HEK293 (cell line): ENCODE results near the gene SLC9A9.
"Not testable (repeated sequence)": the region's sequence is repeated elsewhere in the genome, so short reads cannot be mapped to it uniquely, and the experiment has no call there.

Experiments
- CTCF ChIA-PET: fragments of 350-600 bp; formaldehyde crosslinking; extraction: SDS; loops from one replicate; lab custom pipeline; 2021; ENCODE audit warnings: antibody characterized with exemption; lab: Yijun Ruan, JAX
- POLR2A ChIA-PET: fragments of 300-600 bp; formaldehyde crosslinking; extraction: SDS; loops from one replicate; lab custom pipeline; 2020; ENCODE audit warnings: antibody characterized with exemption, inconsistent platforms; lab: Yijun Ruan, JAX
- H3K27ac ChIP-seq: fragments of 200-500 bp; sonication (Bioruptor generic); 2 replicates; pipeline ENCODE4 v1.5.1; 2014; ENCODE audit warnings: low read depth, low read length, control low read depth, inconsistent platforms; ENCODE audit errors: extremely low read depth
- H3K36me3 ChIP-seq, 2 experiments: fragments of 200-500 bp in 1 of 2; sonication (Bioruptor generic) in 1 of 2; 1 replicate in 1 of 2; 2 replicates in 1 of 2; pipeline ENCODE4 v1.5.1; 2014 to 2017; ENCODE audit warnings: inconsistent platforms in 2 of 2, low read length in 2 of 2; ENCODE audit not compliant: control insufficient read depth in 2 of 2, insufficient read depth in 1 of 2
- H3K4me1 ChIP-seq: fragments of 200-500 bp; sonication (Bioruptor generic); 2 replicates; pipeline ENCODE4 v1.5.1; 2014; ENCODE audit warnings: mild to moderate bottlenecking, low read length, inconsistent platforms; ENCODE audit not compliant: control insufficient read depth, insufficient read depth
- H3K4me3 ChIP-seq: 2 replicates; pipeline ENCODE4 v1.5.1; 2011; ENCODE audit warnings: low read depth, mild to moderate bottlenecking, control low read depth, low read length, moderate library complexity
- H3K9me3 ChIP-seq: fragments of 200-500 bp; sonication (Bioruptor generic); 2 replicates; pipeline ENCODE4 v1.5.1; 2014; ENCODE audit warnings: low read depth, low read length, inconsistent platforms; ENCODE audit not compliant: control insufficient read depth, insufficient read depth
- KLF10 ChIP-seq: fragments of 450-650 bp; IDR thresholded peaks from 2 replicates; pipeline ENCODE4 v1.5.1; 2018; ENCODE audit warnings: missing biosample characterization, mild to moderate bottlenecking, missing genetic modification characterization
- REPIN1 ChIP-seq: fragments of 450-650 bp; formaldehyde crosslinking; IDR thresholded peaks from 2 replicates; pipeline ENCODE4 v1.5.1; 2017; ENCODE audit warnings: missing biosample characterization, missing genetic modification characterization, low read depth
- TRIM28 ChIP-seq: IDR thresholded peaks from 2 replicates; pipeline ENCODE4 v1.6.1; 2011; ENCODE audit warnings: low read length, control low read depth, borderline replicate concordance
- YY2 ChIP-seq: fragments of 450-650 bp; formaldehyde crosslinking; IDR thresholded peaks from 2 replicates; pipeline ENCODE4 v1.5.1; 2016; ENCODE audit warnings: missing biosample characterization, missing genetic modification characterization
- ZBTB8A ChIP-seq: fragments of 450-650 bp; formaldehyde crosslinking; IDR thresholded peaks from 2 replicates; pipeline ENCODE4 v1.5.1; 2016; ENCODE audit warnings: missing biosample characterization, missing genetic modification characterization
- ZNF16 ChIP-seq: fragments of 450-650 bp; formaldehyde crosslinking; IDR thresholded peaks from 2 replicates; pipeline ENCODE4 v1.5.1; 2016; ENCODE audit warnings: low read depth, missing biosample characterization, missing genetic modification characterization
- ZNF19 ChIP-seq: fragments of 450-650 bp; formaldehyde crosslinking; IDR thresholded peaks from 2 replicates; pipeline ENCODE4; 2016; ENCODE audit warnings: missing biosample characterization, missing genetic modification characterization, low read depth
- ZNF2 ChIP-seq: fragments of 450-650 bp; formaldehyde crosslinking; IDR thresholded peaks from 2 replicates; pipeline ENCODE4 v1.5.1; 2016; ENCODE audit warnings: missing biosample characterization, missing genetic modification characterization
- ZNF248 ChIP-seq: fragments of 450-650 bp; formaldehyde crosslinking; IDR thresholded peaks from 2 replicates; pipeline ENCODE4 v1.5.1; 2017; ENCODE audit warnings: missing biosample characterization, missing genetic modification characterization
- ZNF324 ChIP-seq: fragments of 450-650 bp; formaldehyde crosslinking; IDR thresholded peaks from 2 replicates; pipeline ENCODE4 v1.5.1; 2016; ENCODE audit warnings: missing biosample characterization, missing genetic modification characterization
- ZNF37A ChIP-seq: fragments of 450-650 bp; IDR thresholded peaks from 2 replicates; pipeline ENCODE4 v1.5.1; 2018; ENCODE audit warnings: missing biosample characterization, missing genetic modification characterization
- ZNF404 ChIP-seq: fragments of 450-650 bp; formaldehyde crosslinking; IDR thresholded peaks from 2 replicates; pipeline ENCODE4 v1.5.1; 2017; ENCODE audit warnings: missing biosample characterization, missing genetic modification characterization
- ZNF416 ChIP-seq: fragments of 450-650 bp; formaldehyde crosslinking; IDR thresholded peaks from 2 replicates; pipeline ENCODE4 v1.5.1; 2016; ENCODE audit warnings: missing biosample characterization, missing genetic modification characterization
- ZNF433 ChIP-seq: fragments of 450-650 bp; formaldehyde crosslinking; IDR thresholded peaks from 2 replicates; pipeline ENCODE4 v1.5.1; 2016; ENCODE audit warnings: missing biosample characterization, missing genetic modification characterization, low read depth
- ZNF558 ChIP-seq: fragments of 450-650 bp; formaldehyde crosslinking; IDR thresholded peaks from 2 replicates; pipeline ENCODE4 v1.5.1; 2016; ENCODE audit warnings: missing biosample characterization, missing genetic modification characterization
- ZNF664 ChIP-seq: fragments of 450-650 bp; formaldehyde crosslinking; IDR thresholded peaks from 2 replicates; pipeline ENCODE4 v1.5.1; 2016; ENCODE audit warnings: missing biosample characterization, missing genetic modification characterization
- ZNF791 ChIP-seq: fragments of 450-650 bp; formaldehyde crosslinking; IDR thresholded peaks from 2 replicates; pipeline ENCODE4 v1.5.1; 2016; ENCODE audit warnings: missing biosample characterization, missing genetic modification characterization
- ZNF792 ChIP-seq: fragments of 450-650 bp; formaldehyde crosslinking; IDR thresholded peaks from 2 replicates; pipeline ENCODE4 v1.5.1; 2016; ENCODE audit warnings: missing biosample characterization, missing genetic modification characterization
- ZNF837 ChIP-seq: fragments of 450-650 bp; formaldehyde crosslinking; IDR thresholded peaks from 2 replicates; pipeline ENCODE4 v1.5.1; 2016; ENCODE audit warnings: missing biosample characterization, missing genetic modification characterization
- TF ChIP-seq, protein P1 (sequence below): fragments of 450-650 bp; formaldehyde crosslinking; IDR thresholded peaks from 2 replicates; pipeline ENCODE4 v1.5.1; 2016; ENCODE audit warnings: missing biosample characterization, missing genetic modification characterization
- TF ChIP-seq, protein P2 (sequence below): fragments of 450-650 bp; formaldehyde crosslinking; IDR thresholded peaks from 2 replicates; pipeline ENCODE4 v1.5.1; 2016; ENCODE audit warnings: missing biosample characterization, missing genetic modification characterization
- TF ChIP-seq, protein P3 (sequence below): fragments of 450-650 bp; formaldehyde crosslinking; IDR thresholded peaks from 2 replicates; pipeline ENCODE4 v1.5.1; 2017; ENCODE audit warnings: missing biosample characterization, missing genetic modification characterization
- TF ChIP-seq, protein P4 (sequence below): fragments of 450-650 bp; formaldehyde crosslinking; IDR thresholded peaks from 2 replicates; pipeline ENCODE4 v1.5.1; 2016; ENCODE audit warnings: missing biosample characterization, missing genetic modification characterization
- TF ChIP-seq, protein P5 (sequence below): fragments of 450-650 bp; formaldehyde crosslinking; IDR thresholded peaks from 2 replicates; pipeline ENCODE4 v1.5.1; 2017; ENCODE audit warnings: missing biosample characterization, missing genetic modification characterization

Gene SLC9A9

DNA sequence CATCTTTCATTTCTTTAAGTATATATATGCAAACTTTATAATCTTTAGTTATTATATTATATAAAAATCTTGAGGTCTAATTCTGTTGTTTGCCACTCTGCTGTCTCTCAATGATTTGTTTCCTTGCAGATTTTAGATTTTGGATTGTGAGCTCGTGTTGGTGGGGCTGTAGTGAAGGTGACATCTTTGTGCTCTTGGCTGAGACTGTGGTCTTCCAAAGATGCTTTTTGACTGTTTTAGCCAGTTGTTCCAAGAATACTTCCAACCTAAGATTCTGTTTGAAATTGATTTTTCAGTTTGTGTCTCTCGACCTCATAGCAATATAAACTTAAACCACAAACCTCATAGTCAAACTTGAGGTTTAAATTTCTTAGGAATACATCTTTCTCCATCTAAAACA is 326.5 kb downstream of the SLC9A9 start:
- ChIA-PET CTCF (interaction anchor here (0.6 kb wide), 1 partner anchor 8 kb away, joined by 3 read pairs; no protein-coding TSS in a partner anchor), POLR2A (no interaction called here)
- no peak overlapping the region for H3K27ac ChIP-seq
- H3K9me3 ChIP-seq: no peaks in the 10 kb centered on the region
- no peak overlapping the region for H3K4me3 ChIP-seq
- no peaks in the 10 kb centered on the region for H3K36me3 ChIP-seq
- TF ChIP-seq ZNF558 (tag by site-specific recombination) (no peak), ZNF248 (tag by site-specific recombination) (no peak), ZNF837 (tag by site-specific recombination) (no peak)
- TF ChIP-seq, protein P1, sequence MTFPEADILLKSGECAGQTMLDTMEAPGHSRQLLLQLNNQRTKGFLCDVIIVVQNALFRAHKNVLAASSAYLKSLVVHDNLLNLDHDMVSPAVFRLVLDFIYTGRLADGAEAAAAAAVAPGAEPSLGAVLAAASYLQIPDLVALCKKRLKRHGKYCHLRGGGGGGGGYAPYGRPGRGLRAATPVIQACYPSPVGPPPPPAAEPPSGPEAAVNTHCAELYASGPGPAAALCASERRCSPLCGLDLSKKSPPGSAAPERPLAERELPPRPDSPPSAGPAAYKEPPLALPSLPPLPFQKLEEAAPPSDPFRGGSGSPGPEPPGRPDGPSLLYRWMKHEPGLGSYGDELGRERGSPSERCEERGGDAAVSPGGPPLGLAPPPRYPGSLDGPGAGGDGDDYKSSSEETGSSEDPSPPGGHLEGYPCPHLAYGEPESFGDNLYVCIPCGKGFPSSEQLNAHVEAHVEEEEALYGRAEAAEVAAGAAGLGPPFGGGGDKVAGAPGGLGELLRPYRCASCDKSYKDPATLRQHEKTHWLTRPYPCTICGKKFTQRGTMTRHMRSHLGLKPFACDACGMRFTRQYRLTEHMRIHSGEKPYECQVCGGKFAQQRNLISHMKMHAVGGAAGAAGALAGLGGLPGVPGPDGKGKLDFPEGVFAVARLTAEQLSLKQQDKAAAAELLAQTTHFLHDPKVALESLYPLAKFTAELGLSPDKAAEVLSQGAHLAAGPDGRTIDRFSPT (tag by site-specific recombination): no peak
- H3K4me1 ChIP-seq: no peaks in the 10 kb centered on the region

DNA sequence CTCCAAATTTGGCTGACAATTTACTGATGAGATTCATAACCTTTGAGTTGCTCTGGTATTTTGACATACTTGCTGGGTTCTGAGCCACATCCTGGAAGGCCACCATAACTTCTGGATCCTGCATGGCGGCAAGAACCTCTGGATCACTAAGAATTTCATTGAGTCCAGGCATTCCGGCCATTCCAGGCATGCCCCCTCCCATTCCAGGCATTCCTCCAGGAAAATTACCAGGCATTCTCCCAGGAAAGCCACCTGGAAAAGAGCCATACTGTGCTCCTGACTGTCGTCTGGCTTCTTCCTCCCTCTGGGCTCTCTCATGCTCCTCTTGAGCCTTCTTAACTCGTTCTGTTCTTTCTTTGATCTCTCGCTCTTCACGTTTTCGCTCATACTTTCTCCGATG is 331.1 kb downstream of the SLC9A9 start:
- H3K36me3 ChIP-seq, POLR2A ChIA-PET, H3K9me3 ChIP-seq, CTCF ChIA-PET, H3K4me3 ChIP-seq, H3K27ac ChIP-seq, H3K4me1 ChIP-seq: not testable (repeated sequence)

DNA sequence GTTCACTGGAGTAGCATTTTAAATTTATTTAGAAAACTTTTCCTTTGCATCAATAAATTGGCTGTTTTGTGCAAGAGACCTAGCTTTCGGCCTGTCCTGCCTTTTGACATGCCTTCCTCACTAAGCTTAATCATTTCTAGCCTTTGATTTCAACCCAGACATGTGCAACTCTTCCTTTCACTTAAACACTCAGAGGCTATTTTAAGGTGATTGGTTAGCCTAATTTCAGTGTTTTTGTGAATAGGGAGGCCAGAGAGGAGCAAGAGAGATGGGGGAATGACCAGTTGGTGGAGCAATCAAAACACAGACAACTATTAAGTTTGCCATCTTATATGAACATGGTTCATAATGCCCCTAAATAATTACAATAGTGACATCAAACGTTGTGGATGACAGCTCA is 333.4 kb downstream of the SLC9A9 start:
- ChIA-PET POLR2A (no interaction called here), CTCF (no interaction called here)
- no peak overlapping the region for H3K4me3 ChIP-seq
- TF ChIP-seq ZBTB8A (tag by site-specific recombination) (no peak), YY2 (tag by site-specific recombination) (no peak), ZNF433 (no peak), ZNF664 (tag by site-specific recombination) (no peak), REPIN1 (tag by site-specific recombination) (no peak), ZNF16 (no peak), ZNF324 (tag by site-specific recombination) (no peak), ZNF416 (tag by site-specific recombination) (no peak), ZNF791 (tag by site-specific recombination) (no peak)
- TF ChIP-seq, protein P2, sequence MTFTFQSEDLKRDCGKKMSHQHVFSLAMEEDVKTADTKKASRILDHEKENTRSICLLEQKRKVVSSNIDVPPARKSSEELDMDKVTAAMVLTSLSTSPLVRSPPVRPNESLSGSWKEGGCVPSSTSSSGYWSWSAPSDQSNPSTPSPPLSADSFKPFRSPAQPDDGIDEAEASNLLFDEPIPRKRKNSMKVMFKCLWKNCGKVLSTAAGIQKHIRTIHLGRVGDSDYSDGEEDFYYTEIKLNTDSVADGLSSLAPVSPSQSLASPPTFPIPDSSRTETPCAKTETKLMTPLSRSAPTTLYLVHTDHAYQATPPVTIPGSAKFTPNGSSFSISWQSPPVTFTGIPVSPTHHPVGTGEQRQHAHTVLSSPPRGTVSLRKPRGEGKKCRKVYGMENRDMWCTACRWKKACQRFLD (tag by site-specific recombination): no peak
- H3K36me3 ChIP-seq: no peaks in the 10 kb centered on the region
- H3K9me3 ChIP-seq: no peaks in the 10 kb centered on the region
- no peak overlapping the region for H3K27ac ChIP-seq
- no peaks in the 10 kb centered on the region for H3K4me1 ChIP-seq

DNA sequence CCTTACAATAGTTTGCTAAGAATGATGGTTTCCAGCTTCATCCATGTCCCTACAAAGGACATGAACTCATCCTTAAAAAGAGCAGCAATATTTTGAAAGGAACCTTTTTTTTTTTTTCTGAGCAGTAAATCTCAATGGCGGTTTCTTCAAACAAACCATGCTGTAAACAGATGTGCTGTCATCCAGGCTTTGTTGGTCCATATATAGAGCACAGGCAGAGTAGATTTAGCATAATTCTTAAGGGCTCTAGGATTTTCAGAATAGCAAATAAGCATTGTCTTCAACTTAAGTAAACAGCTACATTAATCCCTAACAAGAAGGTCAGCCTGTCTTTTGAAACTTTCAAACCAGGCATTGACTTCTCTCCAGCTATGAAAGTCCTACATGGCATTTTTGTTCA is 334.2 kb downstream of the SLC9A9 start:
- ChIA-PET CTCF (interaction anchor here (0.6 kb wide), 1 partner anchor 8 kb away, joined by 3 read pairs; no protein-coding TSS in a partner anchor), POLR2A (no interaction called here)
- Histone ChIP-seq H3K9me3 (no peaks in the 10 kb centered on the region), H3K36me3 (no peaks in the 10 kb centered on the region), H3K27ac (no peak overlapping the region), H3K4me3 (no peak overlapping the region), H3K4me1 (no peaks in the 10 kb centered on the region)
- TF ChIP-seq TRIM28 (no peak), ZNF37A (no peak), ZNF792 (tag by site-specific recombination) (no peak), ZNF404 (tag by site-specific recombination) (no peak), ZNF19 (no peak), KLF10 (no peak), ZNF2 (tag by site-specific recombination) (no peak)
- TF ChIP-seq, protein P3, sequence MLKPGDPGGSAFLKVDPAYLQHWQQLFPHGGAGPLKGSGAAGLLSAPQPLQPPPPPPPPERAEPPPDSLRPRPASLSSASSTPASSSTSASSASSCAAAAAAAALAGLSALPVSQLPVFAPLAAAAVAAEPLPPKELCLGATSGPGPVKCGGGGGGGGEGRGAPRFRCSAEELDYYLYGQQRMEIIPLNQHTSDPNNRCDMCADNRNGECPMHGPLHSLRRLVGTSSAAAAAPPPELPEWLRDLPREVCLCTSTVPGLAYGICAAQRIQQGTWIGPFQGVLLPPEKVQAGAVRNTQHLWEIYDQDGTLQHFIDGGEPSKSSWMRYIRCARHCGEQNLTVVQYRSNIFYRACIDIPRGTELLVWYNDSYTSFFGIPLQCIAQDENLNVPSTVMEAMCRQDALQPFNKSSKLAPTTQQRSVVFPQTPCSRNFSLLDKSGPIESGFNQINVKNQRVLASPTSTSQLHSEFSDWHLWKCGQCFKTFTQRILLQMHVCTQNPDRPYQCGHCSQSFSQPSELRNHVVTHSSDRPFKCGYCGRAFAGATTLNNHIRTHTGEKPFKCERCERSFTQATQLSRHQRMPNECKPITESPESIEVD: no peak
- TF ChIP-seq, protein P4, sequence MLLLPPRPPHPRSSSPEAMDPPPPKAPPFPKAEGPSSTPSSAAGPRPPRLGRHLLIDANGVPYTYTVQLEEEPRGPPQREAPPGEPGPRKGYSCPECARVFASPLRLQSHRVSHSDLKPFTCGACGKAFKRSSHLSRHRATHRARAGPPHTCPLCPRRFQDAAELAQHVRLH (tag by site-specific recombination): no peak
- TF ChIP-seq, protein P5, sequence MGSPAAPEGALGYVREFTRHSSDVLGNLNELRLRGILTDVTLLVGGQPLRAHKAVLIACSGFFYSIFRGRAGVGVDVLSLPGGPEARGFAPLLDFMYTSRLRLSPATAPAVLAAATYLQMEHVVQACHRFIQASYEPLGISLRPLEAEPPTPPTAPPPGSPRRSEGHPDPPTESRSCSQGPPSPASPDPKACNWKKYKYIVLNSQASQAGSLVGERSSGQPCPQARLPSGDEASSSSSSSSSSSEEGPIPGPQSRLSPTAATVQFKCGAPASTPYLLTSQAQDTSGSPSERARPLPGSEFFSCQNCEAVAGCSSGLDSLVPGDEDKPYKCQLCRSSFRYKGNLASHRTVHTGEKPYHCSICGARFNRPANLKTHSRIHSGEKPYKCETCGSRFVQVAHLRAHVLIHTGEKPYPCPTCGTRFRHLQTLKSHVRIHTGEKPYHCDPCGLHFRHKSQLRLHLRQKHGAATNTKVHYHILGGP (tag by site-specific recombination): no peak
